LoVo (cell line): ENCODE results near the gene IFIT1B.
A peak's percentile ranks its signal among the peaks of the same experiment; 100 is the strongest.

ENCODE experiments used
- DNase-seq: peaks from one replicate; pipeline ENCODE4 v3.0.0-alpha.2; 2016; ENCODE audit warnings: low spot score

The IFIT1B gene

GRCh38 chr10:89413398-89413912, 35.6 kb downstream of the IFIT1B start:
- no peak for DNase-seq

- DNase-seq: peak; percentile 68
Measured at GRCh38 chr10:89414146-89414878, 36.5 kb downstream of the IFIT1B start, which contains the start of gene IFIT5. TSS of gene IFIT5 (plus strand) at chr10:89414568. CDS start at chr10:89414799, 231 bp downstream.

- peak; percentile 37 for DNase-seq
Measured at GRCh38 chr10:89414879-89415821, 37.3 kb downstream of the IFIT1B start.

GRCh38 chr10:89416465-89416864, 38.6 kb downstream of the IFIT1B start:
- no peak for DNase-seq

GRCh38 chr10:89419548-89419947, 41.7 kb downstream of the IFIT1B start:
- DNase-seq: no peak

- no peak for DNase-seq
Measured at GRCh38 chr10:89421018-89421476, 43.2 kb downstream of the IFIT1B start.

- DNase-seq: no peak
Measured at GRCh38 chr10:89425000-89425399, 47.1 kb downstream of the IFIT1B start.

- DNase-seq: peak; percentile 55
Measured at GRCh38 chr10:89426230-89426868, 48.5 kb downstream of the IFIT1B start.

GRCh38 chr10:89427629-89428028, 49.8 kb downstream of the IFIT1B start:
- no peak for DNase-seq

- DNase-seq: no peak
Measured at GRCh38 chr10:89428877-89429276, 51.0 kb downstream of the IFIT1B start.

- DNase-seq: peak; percentile 36
Measured at GRCh38 chr10:89431977-89432376, 54.1 kb downstream of the IFIT1B start.
